Pons (tissue), 1 donor: ENCODE data around the gene MGARP.
"Not testable (repeated sequence)": the region's sequence is repeated elsewhere in the genome, so short reads cannot be mapped to it uniquely, and the experiment has no call there.

Experiments
- DNase-seq: peaks from one replicate; pipeline ENCODE4 v3.0.0-alpha.2; 2016; ENCODE audit warnings: low spot score

Gene MGARP

GRCh38 chr4:139295206-139295941, 15.3 kb upstream of the MGARP start:
- peak; percentile 92 for DNase-seq

- no peak for DNase-seq
These were observed 6.2 kb upstream of the MGARP start for GRCh38 chr4:139286186-139286698.

- no peak for DNase-seq
These were observed 2.7 kb upstream of the MGARP start for GRCh38 chr4:139282721-139283075.

- no peak for DNase-seq
These were observed 2.2 kb upstream of the MGARP start for GRCh38 chr4:139282065-139282720.

GRCh38 chr4:139278912-139279759, 889 bp downstream of the MGARP start:
- DNase-seq: no peak

- DNase-seq: no peak
These were observed 1.5 kb downstream of the MGARP start for GRCh38 chr4:139278485-139278884.

- no peak for DNase-seq
These were observed 4.7 kb downstream of the MGARP start for GRCh38 chr4:139275281-139275735.

- DNase-seq: no peak
These were observed 5.2 kb downstream of the MGARP start for GRCh38 chr4:139274790-139275189.

- DNase-seq: no peak
These were observed 6.2 kb downstream of the MGARP start for GRCh38 chr4:139273835-139274234.

- DNase-seq: no peak
These were observed 12.7 kb downstream of the MGARP start for GRCh38 chr4:139267301-139267700.

- DNase-seq: peak; percentile 59
These were observed 13.3 kb downstream of the MGARP start for GRCh38 chr4:139266583-139267257.

GRCh38 chr4:139266208-139266582, 13.8 kb downstream of the MGARP start:
- DNase-seq: no peak

- no peak for DNase-seq
These were observed 14.4 kb downstream of the MGARP start for GRCh38 chr4:139265654-139266053.

- DNase-seq: no peak
These were observed 23.7 kb downstream of the MGARP start for GRCh38 chr4:139256349-139256748.

GRCh38 chr4:139255581-139255980, 24.4 kb downstream of the MGARP start:
- not testable (repeated sequence) for DNase-seq

GRCh38 chr4:139253713-139254112, 26.3 kb downstream of the MGARP start:
- no peak for DNase-seq

GRCh38 chr4:139253046-139253445, 27.0 kb downstream of the MGARP start:
- DNase-seq: no peak

- DNase-seq: no peak
These were observed 32.3 kb downstream of the MGARP start for GRCh38 chr4:139247700-139248238.

- no peak for DNase-seq
These were observed 32.8 kb downstream of the MGARP start for GRCh38 chr4:139247241-139247640.

- DNase-seq: no peak
These were observed 33.9 kb downstream of the MGARP start for GRCh38 chr4:139246166-139246565.

- no peak for DNase-seq
These were observed 34.4 kb downstream of the MGARP start for GRCh38 chr4:139245590-139245989.
